ENCODE results near the gene STAM.

STAM gene

GRCh38 chr10:17733620-17734019, 89.7 kb downstream of the STAM start:
- DNase-seq (ENCODE audit: low read depth): no peak
- TF ChIP-seq CTCF (IDR thresholded peaks at IDR 0.05; ENCODE audit: low read depth, low read length, missing control alignments): no peak
- no peak overlapping the region for H3K4me3 ChIP-seq (ENCODE audit: low read depth, low read length)

DNA sequence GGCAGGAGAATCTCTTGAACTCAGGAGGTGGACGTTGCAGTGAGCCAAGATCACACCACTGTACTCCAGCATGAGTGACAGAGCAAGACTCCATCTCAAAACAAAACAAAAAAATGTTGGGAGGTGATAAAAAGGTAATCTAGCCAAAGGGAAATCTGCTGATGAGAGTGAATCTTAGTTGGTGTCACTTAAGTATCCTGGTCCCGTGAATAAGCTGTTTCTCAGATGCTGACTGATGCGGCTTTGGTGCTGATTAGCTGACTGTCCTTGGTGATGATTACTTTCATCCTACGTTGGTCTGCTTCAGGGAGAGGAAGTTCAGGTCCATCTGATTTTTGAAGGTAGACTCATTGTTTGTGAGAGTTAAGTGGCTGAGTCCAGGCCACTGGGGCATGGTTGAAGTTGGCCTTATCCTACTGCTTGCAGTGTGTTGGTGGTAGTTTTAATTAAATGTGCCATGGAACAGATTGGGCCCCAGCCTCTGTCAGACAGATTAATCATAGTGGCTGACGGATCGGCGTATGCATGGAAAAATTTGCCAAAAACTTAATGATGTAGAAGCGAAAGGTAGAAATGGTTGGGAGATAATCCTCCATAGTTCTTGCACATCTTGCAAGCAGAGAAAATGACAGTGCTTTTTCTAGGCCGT, 90.6 kb downstream of the STAM start:
- TF ChIP-seq CTCF (IDR thresholded peaks at IDR 0.05; ENCODE audit: low read depth, low read length, missing control alignments): no peak
- no peak overlapping the region for H3K4me3 ChIP-seq (ENCODE audit: low read depth, low read length)
- DNase-seq (ENCODE audit: low read depth): no peak

DNA sequence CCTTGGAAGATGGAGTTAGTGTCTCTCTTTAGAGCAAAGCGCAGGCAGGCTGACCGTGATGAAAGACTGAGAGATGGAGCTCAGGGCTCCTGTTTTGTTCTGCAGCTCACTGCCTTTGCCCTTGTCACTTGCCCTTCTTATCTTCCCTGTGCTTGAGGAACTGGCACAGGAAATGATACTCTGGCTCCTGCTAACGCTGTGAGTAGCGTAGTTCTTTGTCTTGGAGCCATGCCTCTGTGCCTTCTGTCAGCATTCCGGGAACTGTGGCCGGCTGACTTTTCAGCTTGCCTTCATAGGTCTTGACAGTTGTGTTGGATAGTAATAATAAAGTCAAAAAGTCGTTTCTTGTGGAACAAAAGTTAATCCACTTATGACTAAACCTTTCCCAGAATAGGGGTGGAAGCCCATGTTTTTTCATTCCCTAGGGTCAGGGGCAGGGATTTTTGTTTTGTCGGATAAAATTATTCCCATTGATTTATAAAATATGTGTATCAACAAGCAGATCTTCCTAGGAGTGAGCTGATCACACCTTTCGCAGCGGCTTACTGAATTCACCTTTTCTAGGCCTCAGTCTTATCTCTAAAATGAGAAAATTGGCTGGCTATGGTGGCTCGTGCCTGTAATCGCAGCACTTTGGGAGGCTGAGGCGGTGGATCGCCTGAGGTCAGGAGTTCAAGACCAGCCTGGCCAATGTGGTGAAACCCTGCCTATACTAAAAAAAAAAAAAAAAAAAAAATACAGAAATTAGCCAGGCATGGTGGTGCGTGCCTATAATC, 91.4 kb downstream of the STAM start:
- DNase-seq (ENCODE audit: low read depth): no peak
- no peak overlapping the region for H3K4me3 ChIP-seq (ENCODE audit: low read depth, low read length)
- no peak for TF ChIP-seq CTCF (IDR thresholded peaks at IDR 0.05; ENCODE audit: low read depth, low read length, missing control alignments)

DNA sequence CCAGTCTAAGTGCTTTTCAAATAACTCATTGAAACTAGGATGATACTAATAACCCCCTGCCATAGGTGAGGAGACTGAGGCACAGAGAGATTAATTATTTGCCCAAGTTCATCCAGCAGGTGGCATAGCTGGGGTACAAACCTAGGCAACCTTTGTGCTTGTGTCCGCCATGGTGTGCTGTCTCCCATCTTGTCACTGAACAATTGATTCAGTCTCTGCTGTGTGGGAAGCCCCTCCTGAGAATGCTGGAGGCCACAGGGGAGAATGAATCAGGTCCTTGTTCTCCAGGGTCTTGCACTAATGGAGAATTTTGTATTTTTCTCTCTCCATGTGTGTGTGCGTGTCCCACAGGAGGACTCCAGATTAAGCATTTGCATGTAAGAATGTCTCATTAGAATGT, 92.3 kb downstream of the STAM start:
- no peak for DNase-seq (ENCODE audit: low read depth)
- no peak for TF ChIP-seq CTCF (IDR thresholded peaks at IDR 0.05; ENCODE audit: low read depth, low read length, missing control alignments)
- no peak overlapping the region for H3K4me3 ChIP-seq (ENCODE audit: low read depth, low read length)

- peak; percentile 51 for TF ChIP-seq CTCF (IDR thresholded peaks at IDR 0.05; ENCODE audit: low read depth, low read length, missing control alignments)
Measured at GRCh38 chr10:17737027-17737965, 93.3 kb downstream of the STAM start.

DNA sequence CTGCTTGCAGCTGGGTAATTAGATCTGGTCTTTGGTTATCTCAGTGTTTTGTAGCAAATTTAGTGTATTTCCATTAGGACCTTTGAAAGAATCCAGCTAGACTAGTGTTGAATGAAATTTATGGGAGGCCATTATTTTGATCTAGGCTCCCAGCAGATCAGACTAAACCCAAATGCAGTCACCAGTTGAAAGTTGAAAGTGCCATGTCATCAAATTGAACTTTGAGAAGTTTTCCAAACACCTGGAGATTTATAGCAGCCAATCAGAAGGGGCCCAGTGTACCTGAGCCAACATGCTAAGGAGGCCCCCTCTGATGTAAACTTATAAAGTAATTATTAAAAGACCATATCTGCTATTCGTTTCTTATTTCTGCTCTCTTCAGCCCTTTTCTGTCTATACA, 96.7 kb downstream of the STAM start:
- no peak overlapping the region for H3K4me3 ChIP-seq (ENCODE audit: low read depth, low read length)
- no peak for TF ChIP-seq CTCF (IDR thresholded peaks at IDR 0.05; ENCODE audit: low read depth, low read length, missing control alignments)
- no peak for DNase-seq (ENCODE audit: low read depth)

More at GRCh38 chr10:17737027-17737965, 93.3 kb downstream of the STAM start:
- no peak for DNase-seq (ENCODE audit: low read depth)
- no peak overlapping the region for H3K4me3 ChIP-seq (ENCODE audit: low read depth, low read length)
